H1 (cell line): ENCODE results near the gene BLOC1S1. TPM values are rescaled to one million over a fixed set of nuclear protein-coding genes. Genes with fewer than 3 reads are reported as not detected.

Experiments
- ASH2L ChIP-seq: fragments of 200-600, 300-600 bp; sonication (generic); IDR thresholded peaks from one replicate; pipeline ENCODE4 v1.7.1; 2017; ENCODE audit warnings: low read length
- CEBPB ChIP-seq: IDR thresholded peaks from 2 replicates; pipeline ENCODE4 v1.6.1; 2012; ENCODE audit warnings: low read depth, low read length
- HDAC2 ChIP-seq, 2 experiments: fragments of 300-600 bp in 1 of 2; sonication (generic) in 1 of 2; IDR thresholded peaks; 2 replicates each; pipeline ENCODE4 v1.6.1; 2011 to 2012; ENCODE audit warnings: low read depth in 2 of 2, low read length in 2 of 2, mild to moderate bottlenecking in 2 of 2, moderate library complexity in 2 of 2, borderline replicate concordance in 1 of 2, inconsistent platforms in 1 of 2
- TCF12 ChIP-seq: IDR thresholded peaks from 2 replicates; pipeline ENCODE4 v1.6.1; 2011; ENCODE audit warnings: low read depth, mild to moderate bottlenecking, low read length
- ZNF274 ChIP-seq: IDR thresholded peaks from 2 replicates; pipeline ENCODE4 v1.7.0; 2012; ENCODE audit warnings: low read length, borderline replicate concordance; ENCODE audit errors: extremely low read depth
- polyA plus RNA-seq, 7 experiments: library from polyadenylated mRNA; depleted of rRNA in 3 of 7; stranded (reverse) in 5 of 7; unstranded in 2 of 7; fragments of >200 nt in 5 of 7; fragments of 200-250 nt in 2 of 7; gene quantifications; 1 replicate in 5 of 7; 2 replicates in 1 of 7; 4 replicates in 1 of 7; pipeline versions ENCODE4 v1.2.1 to v1.2.3, GENCODE V29; 2011 to 2013; ENCODE audit warnings: missing spikeins in 2 of 7, mixed read lengths in 2 of 7
- total RNA-seq: library from RNA; stranded (reverse); fragmentation: NEBNext Ultra II Directional; extraction: Animal tissue kit (Norgen Biotek cat#: 25700); gene quantifications from 2 replicates; pipeline ENCODE4 v1.2.1, GENCODE V29; 2021

The BLOC1S1 gene
- total and polyA plus RNA-seq, 2 of the 8 experiments (the other 6 are each of a cell fraction or from before 2014, with no cell fraction given): 91.1 to 185 TPM

DNA sequence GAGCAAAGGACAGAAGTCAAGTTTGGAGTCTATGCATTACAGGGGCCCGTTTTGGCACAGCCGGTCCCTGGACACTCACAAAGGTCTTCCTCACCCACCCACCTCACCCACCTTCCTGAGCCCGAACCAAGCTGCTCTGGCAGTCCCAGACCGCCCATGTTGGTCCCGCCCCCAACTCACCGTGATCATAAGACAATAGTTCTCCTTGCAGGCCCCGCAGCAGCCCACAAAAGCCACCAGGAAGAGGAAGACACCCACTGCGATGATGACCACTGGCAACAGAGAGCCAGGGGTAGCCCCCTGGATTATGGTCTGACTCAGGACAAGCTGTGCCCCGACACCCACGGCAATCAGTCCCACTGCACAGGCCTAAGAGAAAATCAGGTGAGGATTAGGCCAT lies 11.1 kb downstream of the BLOC1S1 start (continued):
- no peak for TF ChIP-seq ASH2L
- TF ChIP-seq TCF12: no peak
- TF ChIP-seq CEBPB: no peak
- no peak for TF ChIP-seq HDAC2 (IDR thresholded peaks at IDR 0.05; ENCODE audit: borderline replicate concordance in 1 of 2, low read depth in 2 of 2, low read length in 2 of 2)
- TF ChIP-seq ZNF274: no peak
